K562 (cell line): ENCODE measurements around the gene PTPN13.

Source experiments
- KLF16 ChIP-seq: IDR thresholded peaks from 2 replicates; pipeline ENCODE4 v1.6.1; 2016; ENCODE audit warnings: antibody characterized with exemption
- NCOR1 ChIP-seq: fragments of 450-650 bp; IDR thresholded peaks from 2 replicates; pipeline ENCODE4 v1.6.1; 2016; ENCODE audit warnings: mild to moderate bottlenecking, moderate library complexity
- PATZ1 ChIP-seq: fragments of 250-450 bp; sonication (Bioruptor Pico); IDR thresholded peaks from 2 replicates; pipeline ENCODE4 v1.5.0; 2020; ENCODE audit warnings: mild to moderate bottlenecking, borderline replicate concordance
- POLR2A ChIP-seq: fragments of 450-650 bp; conservative IDR thresholded peaks from 2 replicates; pipeline ENCODE4 v1.6.1; 2016
- RFX1 ChIP-seq: fragments of 450-650 bp; IDR thresholded peaks from 2 replicates; pipeline ENCODE4 v1.6.1; 2016; ENCODE audit warnings: mild to moderate bottlenecking, moderate library complexity
- TARDBP ChIP-seq: fragments of 450-650 bp; IDR thresholded peaks from 2 replicates; pipeline ENCODE4 v1.6.1; 2016
- YY1 ChIP-seq, 3 experiments: IDR thresholded peaks; 2 replicates each; pipeline ENCODE4 v1.6.1; 2011; ENCODE audit warnings: low read length in 2 of 3, mild to moderate bottlenecking in 2 of 3, moderate library complexity in 2 of 3, borderline replicate concordance in 1 of 3, control low read depth in 1 of 3, low read depth in 1 of 3; ENCODE audit not compliant: insufficient read depth in 3 of 3, insufficient replicate concordance in 2 of 3, control insufficient read depth in 1 of 3, insufficient read length in 1 of 3; ENCODE audit errors: extremely low read depth in 1 of 3
- ZBTB26 ChIP-seq: fragments of 450-650 bp; formaldehyde crosslinking; IDR thresholded peaks from 2 replicates; pipeline ENCODE4 v1.4.0; 2022; ENCODE audit warnings: missing genetic modification characterization
- ZFP1 ChIP-seq: fragments of 450-650 bp; formaldehyde crosslinking; IDR thresholded peaks from 2 replicates; pipeline ENCODE4 v1.4.0; 2020; ENCODE audit warnings: mild to moderate bottlenecking, mixed read lengths
- ZNF280B ChIP-seq: fragments of 250-450 bp; sonication (Bioruptor Pico); IDR thresholded peaks from 2 replicates; pipeline ENCODE4 v1.5.1; 2021; ENCODE audit warnings: mild to moderate bottlenecking

- TF ChIP-seq TARDBP = no peak
- TF ChIP-seq ZFP1 (CRISPR knock-in tag) = no peak
- no peak for TF ChIP-seq PATZ1 (CRISPR knock-in tag)
- no peak for TF ChIP-seq POLR2A
- no peak for TF ChIP-seq RFX1
- TF ChIP-seq NCOR1 = no peak
- TF ChIP-seq ZBTB26 (CRISPR knock-in tag) = no peak
- no peak for TF ChIP-seq YY1 (IDR thresholded peaks at IDR 0.05; ENCODE audit: borderline replicate concordance in 1 of 3, control insufficient read depth in 1 of 3, extremely low read depth in 1 of 3, insufficient read depth in 3 of 3, insufficient read length in 1 of 3, insufficient replicate concordance in 2 of 3, low read depth in 1 of 3, low read length in 2 of 3)
- TF ChIP-seq ZNF280B (CRISPR knock-in tag) = no peak
- TF ChIP-seq KLF16 = no peak
Measured at GRCh38 chr4:86579941-86580340, 14.2 kb upstream of the PTPN13 start.
